GM19438 (cell line): ENCODE measurements around the gene PLXDC2.
"Not testable (repeated sequence)": the region's sequence is repeated elsewhere in the genome, so short reads cannot be mapped to it uniquely, and the experiment has no call there.

Source experiments
- ATAC-seq: cut with Tn5 transposase; IDR thresholded peaks from one replicate; pipeline ENCODE4 v1.9.1; 2021; ENCODE audit warnings: low read depth; ENCODE audit not compliant: unreplicated experiment

The PLXDC2 gene

DNA sequence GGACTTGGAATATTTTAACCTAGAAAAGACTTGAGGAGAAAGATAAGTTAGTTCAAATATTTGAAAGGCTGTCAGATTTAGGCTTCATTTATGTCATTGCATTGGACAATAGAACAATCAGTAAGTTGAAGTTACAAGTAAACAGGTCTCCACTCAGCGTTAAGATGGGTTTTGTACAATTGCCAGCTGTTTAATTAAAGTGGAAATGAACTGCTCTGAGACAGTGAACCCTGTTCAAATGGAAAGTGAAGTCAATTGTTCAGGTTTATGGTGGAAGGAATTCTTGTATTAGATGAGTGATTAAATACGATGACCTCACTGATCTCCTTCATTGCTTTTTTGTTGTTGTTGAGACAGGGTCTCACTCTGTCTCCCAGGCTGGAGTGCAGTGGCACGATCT is 151.7 kb downstream of the PLXDC2 start:
- no peak for ATAC-seq

DNA sequence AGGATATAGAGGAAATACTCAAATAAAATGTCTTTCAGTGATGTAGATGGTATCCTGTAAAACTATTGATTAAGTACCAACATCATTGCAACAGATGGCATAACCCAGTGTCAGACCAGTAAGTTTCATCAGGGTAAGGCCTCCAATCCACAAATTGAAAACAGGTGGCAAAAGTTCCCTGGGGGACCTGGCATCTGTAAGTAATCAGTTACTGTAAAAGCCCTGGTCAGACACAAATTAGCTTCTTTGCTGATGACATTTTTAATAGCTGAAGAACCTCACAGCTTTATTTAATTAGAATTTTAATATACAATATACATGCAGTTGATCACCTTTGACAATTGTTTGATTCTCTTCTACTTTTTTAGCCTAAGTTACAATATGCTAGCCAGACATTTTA is 152.5 kb downstream of the PLXDC2 start:
- ATAC-seq: no peak

DNA sequence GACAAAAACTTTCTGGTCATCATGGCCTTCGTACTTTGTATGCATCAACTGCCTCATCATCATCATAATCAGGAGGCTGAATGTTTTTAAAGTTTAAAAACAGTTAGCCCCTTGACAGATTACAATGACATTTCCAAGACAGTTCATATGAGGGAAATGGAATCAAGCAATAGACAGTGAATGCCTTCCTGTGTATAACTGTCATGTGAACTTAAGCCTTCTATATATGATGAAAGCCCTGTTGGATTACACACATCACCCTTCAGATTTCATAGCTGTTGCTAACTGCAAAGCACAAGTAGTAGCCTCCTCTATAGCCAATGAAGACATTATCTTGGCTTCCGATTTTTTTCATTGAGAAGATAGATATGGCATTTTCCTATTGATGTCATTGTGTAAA is 154.0 kb downstream of the PLXDC2 start:
- ATAC-seq: no peak

DNA sequence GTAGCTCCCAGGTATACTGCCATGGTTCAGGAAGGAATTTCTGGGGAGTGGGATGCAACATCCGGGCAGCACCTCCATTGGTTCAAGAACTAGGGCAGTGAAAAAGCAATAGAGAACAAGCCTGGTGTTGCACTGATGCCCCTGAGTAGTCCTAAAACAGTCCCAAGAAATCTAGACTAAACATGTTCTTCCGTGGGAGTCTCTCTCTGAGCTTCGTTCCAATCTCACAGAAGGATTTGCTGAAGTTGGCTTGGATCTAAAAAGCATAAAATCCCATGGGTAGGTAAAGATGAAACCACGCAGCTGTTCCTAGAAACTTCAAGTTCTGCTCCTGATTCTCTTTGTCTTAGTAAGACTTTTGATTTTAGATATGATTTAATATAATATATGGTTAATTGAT is 154.5 kb downstream of the PLXDC2 start:
- ATAC-seq: no peak

DNA sequence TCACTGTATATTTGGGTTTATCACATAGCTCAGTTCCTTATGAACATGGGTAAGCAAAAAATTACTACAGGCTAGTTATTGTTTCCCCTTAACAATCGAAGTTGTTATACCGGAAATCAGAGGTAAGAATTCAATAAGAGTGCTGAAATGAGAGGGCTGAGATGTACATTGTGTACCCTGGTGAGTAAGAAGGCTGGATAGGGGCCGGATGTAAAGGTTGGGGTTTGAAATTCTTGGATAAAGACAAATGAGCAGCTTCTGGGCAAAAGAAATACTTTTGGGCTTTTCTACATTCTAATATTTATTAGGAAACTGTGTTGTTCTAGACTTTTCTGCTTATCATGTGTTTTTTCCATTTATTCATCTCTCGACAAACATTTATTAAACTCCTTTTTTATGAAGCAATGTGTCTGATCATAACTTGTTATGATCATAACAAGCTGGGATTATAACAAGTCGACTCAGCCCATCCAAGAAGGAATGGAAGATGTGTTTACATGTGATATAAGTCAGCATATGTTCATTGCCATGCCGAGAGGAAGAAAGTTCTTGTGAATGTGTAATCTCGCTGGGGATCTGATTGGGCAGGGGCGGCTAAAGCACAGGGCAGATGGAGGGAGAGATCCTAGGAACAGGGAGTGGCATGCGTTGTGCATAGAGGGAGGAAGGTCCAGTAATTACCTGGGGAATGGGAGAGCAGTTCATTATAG is 155.3 kb downstream of the PLXDC2 start:
- ATAC-seq: no peak

DNA sequence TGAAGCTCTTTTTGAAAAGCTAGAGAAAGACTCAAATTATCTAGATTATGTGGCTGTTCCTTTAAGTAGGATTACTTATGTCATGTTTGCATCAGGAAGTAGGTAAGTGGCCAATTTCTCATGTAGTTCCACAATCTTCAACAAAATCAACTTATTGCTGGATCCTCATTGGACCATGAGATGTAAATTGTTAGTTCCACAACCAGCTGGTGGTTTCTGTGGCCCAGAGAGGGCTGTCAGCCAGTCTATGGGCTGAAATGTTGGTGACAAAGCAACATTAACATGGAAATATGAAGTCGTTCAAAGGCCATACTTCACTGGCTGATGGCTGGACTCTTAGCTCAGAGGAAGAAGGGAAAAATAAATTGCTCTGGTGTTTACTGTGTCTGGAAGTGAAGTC is 157.9 kb downstream of the PLXDC2 start:
- ATAC-seq: no peak

DNA sequence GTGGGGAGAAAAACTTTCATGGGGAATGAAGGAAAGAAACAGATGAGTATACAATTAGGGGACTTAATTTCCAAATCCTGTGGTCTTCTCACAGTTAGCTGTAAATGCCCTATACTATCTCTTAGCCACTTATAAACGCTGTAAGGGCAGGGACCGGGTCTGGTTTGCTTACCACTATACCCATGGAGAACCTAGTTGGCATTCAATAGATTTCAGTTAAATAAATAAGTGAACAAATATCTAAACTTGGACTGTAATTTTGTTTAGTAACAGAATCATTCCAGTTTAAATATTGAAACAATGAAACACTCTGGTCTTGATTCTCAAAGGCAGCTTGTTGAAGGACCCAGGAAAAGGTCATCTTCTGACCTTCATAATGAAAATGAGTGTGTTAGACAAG is 158.3 kb downstream of the PLXDC2 start:
- ATAC-seq: no peak

DNA sequence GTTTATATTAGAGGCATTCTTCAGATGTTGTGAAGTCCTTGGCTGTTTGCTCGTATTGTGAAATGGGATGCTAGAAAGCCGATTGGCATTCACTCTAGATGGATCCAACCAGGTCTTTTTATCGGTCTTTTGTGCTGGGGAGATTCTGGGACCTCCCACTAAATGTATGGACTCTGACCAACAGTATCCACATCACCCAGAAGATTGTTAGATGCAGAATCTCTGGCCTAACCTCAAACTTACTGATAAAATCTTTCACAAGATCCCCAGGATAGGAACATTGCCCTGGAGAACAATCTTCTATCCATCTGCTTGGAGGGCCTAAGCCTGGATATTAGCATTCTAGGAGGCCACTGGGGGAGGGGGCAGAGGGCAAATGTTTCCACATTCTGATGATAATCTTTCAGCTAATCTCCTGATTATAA is 160.9 kb downstream of the PLXDC2 start:
- no peak for ATAC-seq

DNA sequence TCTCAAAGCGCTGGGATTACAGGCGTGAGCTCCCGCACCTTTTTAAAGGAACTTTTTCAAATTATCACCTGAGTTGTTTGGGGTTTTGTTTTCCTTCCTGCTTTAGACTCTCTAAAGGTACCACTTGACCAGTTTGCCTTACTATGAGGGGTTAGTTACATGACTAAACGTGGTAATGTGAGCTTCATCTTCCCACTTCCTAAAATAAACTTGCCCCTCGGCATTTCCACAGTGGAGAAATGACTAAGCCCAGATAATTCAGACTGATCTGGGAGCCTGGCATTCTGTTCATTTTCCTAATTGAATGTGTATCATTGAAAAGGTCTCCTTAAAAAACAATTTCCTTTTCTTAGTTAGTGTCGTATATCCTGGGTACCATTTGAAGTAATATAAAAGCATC is 163.4 kb downstream of the PLXDC2 start:
- ATAC-seq: no peak

DNA sequence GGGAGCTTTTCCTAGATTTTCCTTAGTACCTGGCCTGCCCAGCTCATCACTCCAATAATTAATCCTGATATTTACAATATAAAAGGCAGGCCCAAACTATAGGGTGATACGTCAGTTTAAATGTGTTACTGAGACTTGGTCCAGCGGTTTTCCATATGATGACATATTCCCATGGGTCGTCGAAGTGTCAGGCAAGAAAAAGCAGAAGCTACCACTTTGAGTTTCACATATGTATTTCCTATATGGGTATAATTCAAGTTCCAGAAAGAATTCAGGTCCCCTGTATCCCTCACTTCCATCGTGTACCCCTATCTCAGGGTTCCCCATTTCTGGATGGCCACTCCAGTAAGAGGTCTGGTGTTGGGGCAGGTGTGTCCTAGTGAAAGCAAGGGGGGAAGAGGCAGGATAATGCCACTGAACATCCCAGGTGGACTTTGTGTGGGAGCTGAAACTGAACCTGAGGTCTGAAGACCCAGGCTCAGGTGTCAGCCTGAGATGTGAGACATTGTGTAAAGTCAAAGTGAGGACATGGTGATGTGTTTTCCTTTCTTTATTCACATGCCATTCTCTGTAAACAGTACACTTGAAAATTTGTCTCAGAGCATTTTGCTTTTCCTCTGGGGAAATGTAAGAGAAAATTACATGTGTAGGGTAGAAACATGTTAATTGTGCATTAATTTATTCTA is 167.8 kb downstream of the PLXDC2 start:
- ATAC-seq: no peak

DNA sequence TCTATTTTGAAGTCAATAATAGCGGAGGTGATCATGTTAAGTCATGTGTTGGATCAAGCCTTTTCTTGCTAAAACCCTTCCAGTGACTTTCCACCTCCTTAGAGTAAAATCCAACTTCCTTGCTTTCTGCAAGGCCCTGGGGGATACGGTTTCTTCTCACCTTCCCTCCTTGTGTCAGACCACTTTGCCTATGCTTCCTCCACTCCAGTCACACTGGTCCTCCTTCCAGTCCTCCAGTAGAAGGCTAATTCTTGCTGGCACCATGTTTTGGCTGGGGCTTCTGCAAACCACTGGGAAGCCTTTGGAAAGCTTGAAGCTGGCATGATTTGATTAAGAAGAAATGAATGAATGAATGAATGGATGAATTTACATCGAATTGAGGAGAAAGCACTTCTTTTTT is 169.5 kb downstream of the PLXDC2 start:
- no peak for ATAC-seq

DNA sequence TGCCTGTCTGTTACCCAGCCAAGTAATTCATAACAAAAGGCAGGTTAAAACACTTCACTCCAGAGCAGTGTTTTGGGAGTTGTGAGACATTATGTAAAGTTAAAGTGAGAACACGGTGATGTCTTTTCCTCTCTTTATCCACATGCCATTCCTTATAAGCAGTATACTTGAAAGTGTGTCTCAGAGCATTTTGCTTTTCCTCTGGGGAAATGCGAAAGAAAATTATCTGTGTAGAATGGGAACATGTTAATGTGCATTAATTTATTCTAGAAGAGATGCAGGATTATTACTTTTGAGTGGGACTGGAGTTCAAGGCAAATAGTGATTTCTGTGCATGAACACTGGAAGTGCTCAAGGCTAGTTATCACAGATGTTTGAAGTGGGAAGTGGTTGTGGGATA is 170.4 kb downstream of the PLXDC2 start:
- ATAC-seq: no peak

DNA sequence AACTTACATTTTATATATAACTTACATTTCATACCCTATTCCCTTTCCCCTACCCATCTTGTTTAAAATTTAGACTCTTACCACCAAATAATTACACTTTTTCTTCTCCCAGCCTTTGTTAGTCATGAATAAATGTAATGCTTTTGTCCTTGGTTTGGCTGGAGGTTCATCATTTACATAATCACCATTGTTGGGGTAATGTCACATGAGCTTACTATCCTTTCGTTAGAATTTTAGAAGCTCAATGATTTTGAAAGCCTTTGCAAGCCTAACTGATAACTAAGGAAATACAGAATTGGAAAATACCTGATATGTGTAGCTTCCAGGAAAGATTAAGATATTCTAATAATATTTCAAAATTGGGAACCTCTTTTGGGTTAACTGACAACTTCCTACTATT is 171.7 kb downstream of the PLXDC2 start:
- no peak for ATAC-seq

DNA sequence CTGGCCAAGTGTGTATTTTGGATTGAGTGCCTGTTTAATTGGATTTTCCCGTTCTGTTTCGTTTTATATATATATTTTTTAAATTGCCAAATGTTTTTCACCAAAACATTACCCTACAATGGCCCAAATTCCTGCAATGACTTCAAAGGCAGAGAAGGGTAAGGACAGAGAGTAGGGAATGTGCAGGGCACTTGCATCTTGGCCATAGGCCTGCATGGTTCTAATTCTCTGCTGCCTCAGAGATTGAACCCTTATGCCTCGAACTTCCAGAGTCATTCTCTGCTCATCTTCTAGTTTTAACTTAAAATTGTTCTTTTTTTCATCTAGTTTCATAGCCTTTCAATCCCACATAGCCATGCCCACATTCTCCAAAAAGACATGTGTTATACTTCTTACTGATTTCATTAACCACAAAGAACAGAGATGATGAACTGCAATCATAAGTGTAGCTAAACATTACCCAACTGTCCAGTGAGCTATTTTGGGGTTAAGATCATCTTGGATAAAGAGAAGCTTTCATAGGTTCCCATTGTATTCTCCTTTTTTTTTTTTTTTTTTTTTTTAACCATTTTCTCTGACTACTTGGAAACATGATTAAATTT is 177.6 kb downstream of the PLXDC2 start:
- peak; percentile 61 for ATAC-seq

DNA sequence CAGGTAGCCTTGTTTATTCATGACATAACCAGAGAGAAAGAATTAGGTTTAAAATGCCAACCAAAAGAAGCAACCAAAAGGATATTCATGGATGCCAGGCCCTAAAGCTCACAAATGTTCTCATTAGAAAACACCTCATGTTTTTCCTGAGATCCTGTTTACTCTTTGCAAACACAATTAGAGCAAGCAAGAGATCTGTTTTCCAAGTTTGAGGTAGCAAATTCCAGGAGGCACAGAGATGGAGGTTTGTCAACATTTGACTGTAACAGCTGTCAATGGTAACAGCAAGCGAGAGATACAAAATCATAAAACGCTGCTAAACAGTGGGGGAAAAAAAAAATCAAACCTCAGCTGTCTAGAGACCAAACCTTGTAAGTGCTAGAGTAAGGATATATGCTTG is 182.2 kb downstream of the PLXDC2 start:
- no peak for ATAC-seq

DNA sequence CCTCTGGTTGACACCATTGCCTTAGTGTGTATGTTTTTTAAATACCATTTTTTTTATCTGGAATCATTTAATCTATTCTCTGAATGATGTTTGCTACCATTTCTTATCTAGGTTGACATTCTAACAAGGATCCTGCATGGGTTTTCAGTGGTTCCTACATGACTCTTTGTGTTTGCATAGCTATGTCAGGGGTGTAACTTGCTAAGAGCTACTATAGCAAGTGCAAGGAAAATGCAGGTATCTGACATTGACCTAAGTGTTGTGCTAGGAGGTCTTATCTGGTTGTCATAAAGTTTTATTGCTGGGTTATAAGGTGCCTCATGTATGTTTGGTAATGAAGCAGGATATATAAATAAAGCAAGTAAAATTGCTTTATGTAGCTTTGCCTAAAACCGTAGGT is 183.2 kb downstream of the PLXDC2 start:
- ATAC-seq: no peak

DNA sequence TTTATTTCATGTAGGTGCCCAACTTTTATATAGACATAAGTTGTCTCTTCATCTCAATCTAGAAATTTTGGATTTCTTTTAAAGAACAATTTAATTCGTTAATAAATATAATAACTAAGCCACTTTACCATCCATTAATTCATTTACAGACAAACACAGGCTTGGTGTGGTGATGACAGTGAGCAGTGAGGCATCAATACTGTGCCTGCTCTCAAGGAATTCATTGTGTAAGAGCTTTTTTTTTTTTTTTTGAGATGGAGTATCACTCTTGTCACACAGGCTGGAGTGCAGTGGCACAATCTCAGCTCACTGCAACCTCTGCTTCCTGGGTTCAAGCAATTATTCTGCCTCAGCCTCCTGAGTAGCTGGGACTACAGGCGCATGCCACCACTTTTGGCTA is 185.8 kb downstream of the PLXDC2 start:
- not testable (repeated sequence) for ATAC-seq

DNA sequence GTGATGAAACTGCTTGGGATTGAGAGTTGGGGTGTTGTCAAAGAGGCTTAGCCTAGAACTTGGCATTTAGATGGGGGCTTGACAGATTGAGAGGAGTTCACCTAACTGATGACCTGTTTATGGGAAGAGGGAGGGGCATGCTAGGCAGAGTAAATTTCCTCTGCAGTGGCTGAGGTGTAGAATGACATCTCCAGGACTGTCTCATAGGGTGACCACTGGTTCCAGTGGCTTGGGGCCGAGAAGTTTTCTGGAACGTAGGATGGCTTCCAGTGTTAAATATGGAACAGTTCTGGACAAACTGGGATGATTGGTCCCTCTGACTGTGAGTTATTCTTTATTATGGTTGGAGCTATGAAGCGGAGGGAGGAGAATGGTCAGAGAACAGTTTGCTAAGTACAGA is 186.4 kb downstream of the PLXDC2 start:
- no peak for ATAC-seq

DNA sequence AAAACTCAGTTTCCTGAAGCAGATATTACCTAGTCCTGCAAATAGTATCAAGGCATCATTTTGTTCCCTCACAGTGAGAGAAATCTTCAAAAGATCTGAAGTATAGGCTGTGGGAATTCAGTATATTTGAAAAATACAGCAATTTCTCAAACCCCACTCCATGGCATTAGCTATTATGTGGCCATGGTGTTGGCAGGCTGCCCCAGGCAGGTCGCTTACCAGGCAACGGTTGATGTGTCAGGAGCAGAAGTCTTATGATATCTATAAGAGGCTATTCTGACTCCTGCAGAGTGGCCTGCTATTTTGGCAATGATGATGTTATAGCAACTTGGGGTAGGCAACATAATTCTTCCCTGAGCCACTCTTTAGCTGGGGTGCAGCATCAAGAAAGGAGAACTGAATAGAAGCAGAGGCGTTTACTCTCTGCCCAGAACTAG is 187.9 kb downstream of the PLXDC2 start:
- peak; percentile 37 for ATAC-seq

DNA sequence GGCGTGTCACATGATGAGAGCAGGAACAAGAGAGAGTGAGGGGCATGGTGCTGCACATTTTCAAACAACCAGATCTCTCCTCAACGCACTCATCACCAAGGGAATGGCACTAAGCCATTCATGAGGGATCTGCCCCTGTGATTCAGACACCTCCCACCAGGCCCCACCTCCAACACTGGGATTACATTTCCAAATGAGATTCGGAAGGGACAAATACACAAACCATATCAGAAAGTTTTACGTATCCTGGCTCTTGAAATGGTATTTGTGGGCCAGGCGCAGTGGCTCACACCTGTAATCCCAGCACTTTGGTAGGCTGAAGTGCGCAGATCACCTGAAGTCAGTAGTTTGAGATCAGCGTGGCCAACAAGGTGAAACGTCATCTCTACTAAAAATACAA is 189.4 kb downstream of the PLXDC2 start:
- no peak for ATAC-seq

DNA sequence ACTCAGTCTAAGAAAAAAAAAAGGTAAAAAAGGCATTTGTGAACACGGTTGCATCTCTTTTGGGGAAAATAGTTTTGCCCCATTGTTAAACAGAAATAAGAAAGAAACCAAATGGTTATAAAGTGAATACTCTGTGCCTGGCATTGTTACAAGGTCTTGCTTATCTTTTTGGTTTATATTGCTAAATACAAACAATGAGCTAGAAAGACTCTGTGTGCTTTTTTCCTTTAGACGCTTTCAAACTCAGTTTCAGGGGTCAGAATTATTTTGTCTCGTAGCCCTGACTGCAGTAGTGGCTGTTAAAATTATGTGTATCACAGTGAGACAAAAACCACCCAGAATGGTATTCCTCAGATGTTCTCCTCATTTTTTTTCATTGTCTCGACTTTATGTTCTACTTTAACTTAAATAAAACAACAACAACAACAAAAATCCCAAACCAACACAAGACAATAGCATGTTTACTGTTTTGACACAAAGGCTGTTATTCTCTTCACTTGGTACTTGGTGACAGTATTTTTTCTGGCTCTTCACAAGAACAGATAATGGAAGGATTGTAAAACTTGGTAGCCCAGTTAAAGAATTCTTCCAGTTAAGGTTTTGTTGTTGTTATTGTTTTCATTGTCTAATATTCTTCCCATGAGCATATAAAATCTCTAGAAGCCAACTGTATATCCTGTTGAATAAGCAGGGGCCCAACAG is 190.1 kb downstream of the PLXDC2 start:
- ATAC-seq: no peak
